DMS 273 (cell line): ENCODE results near the gene TMC1.
"Not testable (repeated sequence)": the region's sequence is repeated elsewhere in the genome, so short reads cannot be mapped to it uniquely, and the experiment has no call there.

ENCODE experiments used
- DNase-seq: peaks from one replicate; lab custom pipeline; 2025; ENCODE audit not compliant: unreplicated experiment; lab: John Stamatoyannopoulos, UW

TMC1 gene

GRCh38 chr9:72812559-72813111 is 291.2 kb downstream of the TMC1 start:
- DNase-seq = no peak

GRCh38 chr9:72813544-72813943 is 292.1 kb downstream of the TMC1 start:
- no peak for DNase-seq

GRCh38 chr9:72814083-72814597 is 292.7 kb downstream of the TMC1 start:
- no peak for DNase-seq

GRCh38 chr9:72816666-72817065 is 295.3 kb downstream of the TMC1 start:
- no peak for DNase-seq

GRCh38 chr9:72817413-72817812 is 296.0 kb downstream of the TMC1 start:
- no peak for DNase-seq

DNA sequence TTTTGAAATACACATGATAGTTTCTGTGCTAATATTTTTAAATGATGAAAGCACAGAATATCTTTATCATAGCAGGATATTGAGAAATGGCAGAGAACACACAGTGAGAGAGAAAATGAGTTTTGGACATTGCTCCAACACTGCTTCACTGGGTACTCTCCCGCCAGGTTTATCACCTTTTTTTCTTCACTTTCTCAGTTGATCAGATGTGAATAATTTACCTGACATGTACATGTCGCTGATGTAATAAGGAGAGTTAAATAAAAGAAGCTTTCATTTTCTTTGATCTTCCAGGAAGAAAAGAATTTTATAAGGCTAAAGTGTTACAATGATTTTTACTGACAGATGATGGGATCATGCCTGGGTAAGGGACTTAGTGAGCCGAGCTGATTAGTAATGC is 297.0 kb downstream of the TMC1 start:
- no peak for DNase-seq

DNA sequence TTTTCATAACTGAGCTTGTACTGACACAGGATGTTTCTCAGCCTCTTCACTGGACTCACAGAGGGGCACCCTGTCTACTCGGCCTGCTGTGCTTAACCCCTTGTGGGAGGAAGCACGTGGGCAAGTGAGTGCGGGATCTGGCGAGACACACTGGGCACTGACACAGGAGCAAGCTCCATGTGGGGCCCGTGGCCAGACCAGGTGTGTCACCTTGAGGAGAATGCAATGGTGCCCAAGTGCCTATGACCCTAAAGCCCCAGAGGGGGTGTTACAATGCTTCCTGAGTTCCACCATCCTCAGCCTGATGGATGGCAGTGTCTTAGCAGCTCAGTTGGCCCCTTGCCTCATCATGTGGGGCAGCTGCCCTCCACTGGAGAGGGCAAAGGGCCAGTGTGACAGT is 302.6 kb downstream of the TMC1 start:
- no peak for DNase-seq

DNA sequence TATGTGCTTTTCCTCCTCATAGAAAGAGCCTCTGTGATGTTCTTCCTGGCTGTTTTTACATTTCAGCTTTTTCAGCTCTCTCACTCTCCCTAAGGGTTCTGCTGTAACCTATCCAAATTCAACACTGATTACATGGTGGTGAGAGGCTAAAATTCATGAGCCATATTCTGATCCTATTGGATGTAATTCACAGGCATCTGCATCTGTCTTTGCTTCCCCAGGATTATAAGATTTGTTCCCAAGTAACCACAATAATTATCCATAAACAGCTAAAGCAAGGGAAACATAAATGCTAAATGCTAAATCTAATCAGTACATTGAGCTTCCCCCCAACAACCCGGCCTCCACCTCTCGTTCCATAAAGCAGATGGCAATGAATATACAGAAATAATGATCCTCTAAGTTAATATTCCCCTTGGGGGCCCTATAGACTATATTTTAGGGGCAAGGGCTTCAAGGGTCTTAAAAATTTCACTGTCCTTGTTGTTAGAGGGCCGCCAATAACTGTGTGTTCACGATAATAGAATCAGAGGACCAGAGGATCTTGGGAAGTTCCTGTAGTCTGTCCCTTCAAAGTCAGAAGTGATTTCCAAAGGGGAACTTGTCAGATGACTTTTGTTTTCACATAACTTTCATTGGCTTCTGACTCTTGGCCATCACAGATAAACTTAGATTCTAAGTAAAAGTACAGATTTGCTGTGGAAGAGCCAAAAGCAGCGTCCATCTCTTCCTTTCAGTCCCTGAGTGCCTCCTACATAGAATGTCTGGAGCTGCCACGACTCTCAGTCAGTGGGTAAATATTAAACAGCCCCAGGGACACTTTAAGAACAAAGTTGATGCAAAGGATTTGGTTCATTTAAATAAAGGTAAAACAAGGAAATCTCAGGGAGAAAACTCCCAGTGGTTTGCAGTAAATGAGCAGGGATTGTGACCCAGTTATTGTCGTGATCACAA is 305.9 kb downstream of the TMC1 start:
- no peak for DNase-seq

DNA sequence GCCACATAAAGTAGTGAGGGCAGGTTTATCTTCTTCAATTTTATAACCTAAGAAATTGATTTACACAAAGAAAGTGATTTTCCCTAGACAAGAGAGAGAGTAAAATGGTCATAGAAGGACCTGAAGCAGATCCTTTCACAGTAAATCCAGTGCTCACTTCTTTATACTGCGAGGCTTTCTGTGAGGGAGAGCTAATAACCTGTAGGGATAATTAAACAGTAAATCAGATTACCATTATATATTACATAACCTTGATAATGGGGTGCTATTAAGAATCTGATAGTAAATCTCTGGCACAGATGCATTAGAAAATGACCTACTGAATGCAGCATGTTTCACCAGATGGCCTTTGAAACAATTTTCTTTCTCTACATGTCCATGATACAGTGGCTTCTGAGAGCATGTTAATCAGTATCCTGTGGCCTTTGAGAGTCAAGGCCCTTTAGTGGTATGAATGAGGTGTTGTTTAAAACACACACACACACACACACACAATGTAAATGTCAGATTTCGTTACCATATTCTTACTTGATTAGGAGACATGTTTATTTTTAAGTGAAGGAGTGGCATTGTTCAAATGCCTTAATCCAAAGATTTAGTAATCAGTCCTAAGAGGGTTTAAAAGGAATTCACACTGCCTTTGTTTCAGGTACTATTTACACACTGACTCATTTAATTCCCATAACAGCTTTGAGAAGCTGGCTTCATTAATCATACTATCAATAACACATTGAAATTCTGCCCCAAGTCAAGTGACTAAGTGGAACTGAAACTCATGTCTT is 306.7 kb downstream of the TMC1 start:
- DNase-seq = peak; percentile 29

- no peak for DNase-seq
Observed at GRCh38 chr9:72834994-72835393, 313.6 kb downstream of the TMC1 start.

DNA sequence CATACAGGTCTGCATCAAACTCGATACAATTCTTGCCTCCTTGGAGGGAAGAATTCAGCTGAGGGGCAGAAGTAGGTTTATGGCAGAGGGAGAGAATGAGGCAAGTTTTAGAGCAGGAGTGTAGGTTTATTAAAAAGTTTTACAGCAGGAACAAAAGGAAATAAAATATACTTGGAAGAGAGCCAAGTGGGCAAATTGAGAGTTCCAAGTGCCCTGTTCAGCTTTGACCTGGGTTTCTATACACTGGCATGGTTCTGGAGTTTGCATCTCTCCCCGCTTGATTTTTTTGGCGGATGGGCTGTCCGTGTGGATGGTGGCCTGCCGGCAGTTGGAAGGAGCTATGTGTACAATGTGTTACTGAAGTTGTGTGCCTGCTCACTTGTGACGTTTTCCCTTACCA is 315.4 kb downstream of the TMC1 start:
- no peak for DNase-seq

GRCh38 chr9:72839085-72839484 is 317.7 kb downstream of the TMC1 start:
- no peak for DNase-seq

- DNase-seq = no peak
Observed at GRCh38 chr9:72843520-72844439, 322.4 kb downstream of the TMC1 start.

- no peak for DNase-seq
Observed at GRCh38 chr9:72844440-72844768, 323.0 kb downstream of the TMC1 start.

GRCh38 chr9:72845052-72845451 is 323.6 kb downstream of the TMC1 start:
- DNase-seq = not testable (repeated sequence)

- not testable (repeated sequence) for DNase-seq
Observed at GRCh38 chr9:72850209-72850608, 328.8 kb downstream of the TMC1 start.

DNA sequence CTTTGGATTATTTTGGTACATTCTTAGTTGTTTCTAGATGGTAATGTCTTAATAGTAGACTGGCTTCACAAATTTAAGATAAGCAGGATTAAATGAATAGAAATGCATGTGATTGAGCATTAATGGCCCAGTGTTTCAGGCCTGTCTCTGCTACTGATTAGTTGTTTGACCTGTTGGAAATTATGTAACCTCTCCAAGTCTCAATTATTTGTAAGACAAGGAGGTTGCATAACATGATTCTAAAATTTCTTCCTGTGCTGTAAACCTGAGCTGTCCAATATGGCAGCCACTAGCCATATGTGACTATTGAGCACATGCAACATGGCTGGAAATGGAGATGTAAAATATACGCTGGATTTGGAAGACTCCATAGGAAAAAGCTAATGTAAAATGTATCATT is 333.9 kb downstream of the TMC1 start:
- DNase-seq = no peak

- no peak for DNase-seq
Observed at GRCh38 chr9:72855890-72856523, 334.6 kb downstream of the TMC1 start.

GRCh38 chr9:72856972-72857623 is 335.7 kb downstream of the TMC1 start:
- DNase-seq = peak; percentile 72

DNA sequence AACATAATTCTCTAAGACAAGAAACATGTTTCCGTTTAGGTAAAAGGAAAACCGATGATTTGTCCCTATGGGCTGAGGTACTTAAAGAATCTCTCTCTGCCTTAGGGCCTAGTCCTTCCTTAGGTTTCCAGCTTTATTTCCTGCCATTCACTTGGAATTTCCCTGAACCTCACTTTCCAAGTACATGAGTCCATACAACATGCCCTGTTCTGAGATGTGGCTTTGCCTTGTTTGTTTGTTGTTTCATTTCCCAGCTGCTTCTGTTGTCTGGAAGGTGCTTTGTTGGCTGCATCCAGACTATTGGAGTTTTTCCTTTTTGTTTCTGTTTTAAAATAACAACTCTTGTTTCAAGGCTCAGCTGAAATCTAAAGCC is 336.2 kb downstream of the TMC1 start:
- DNase-seq = no peak
